Measurements from ENCODE around the gene BPTF.
"Not testable (repeated sequence)": the region's sequence is repeated elsewhere in the genome, so short reads cannot be mapped to it uniquely, and the experiment has no call there.

The BPTF gene

DNA sequence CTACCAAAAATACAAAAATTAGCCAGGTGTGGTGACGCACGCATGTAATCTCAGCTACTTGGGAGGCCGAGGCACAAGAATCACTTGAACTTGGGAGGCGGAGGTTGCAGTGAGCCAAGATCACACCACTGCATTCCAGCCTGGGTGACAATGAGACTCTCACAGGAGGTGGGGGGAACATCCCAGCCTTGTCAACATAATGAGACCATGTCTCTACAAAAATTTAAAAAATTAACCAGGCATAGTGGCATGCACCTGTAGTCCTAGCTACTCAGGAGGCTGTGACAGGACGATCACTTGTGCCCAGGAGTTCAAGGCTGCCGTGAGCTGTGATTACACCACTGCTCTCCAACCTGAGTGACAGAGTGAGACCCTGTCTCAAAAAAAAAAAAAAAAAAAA, 151.0 kb downstream of the BPTF start:
- not testable (repeated sequence) for DNase-seq

DNA sequence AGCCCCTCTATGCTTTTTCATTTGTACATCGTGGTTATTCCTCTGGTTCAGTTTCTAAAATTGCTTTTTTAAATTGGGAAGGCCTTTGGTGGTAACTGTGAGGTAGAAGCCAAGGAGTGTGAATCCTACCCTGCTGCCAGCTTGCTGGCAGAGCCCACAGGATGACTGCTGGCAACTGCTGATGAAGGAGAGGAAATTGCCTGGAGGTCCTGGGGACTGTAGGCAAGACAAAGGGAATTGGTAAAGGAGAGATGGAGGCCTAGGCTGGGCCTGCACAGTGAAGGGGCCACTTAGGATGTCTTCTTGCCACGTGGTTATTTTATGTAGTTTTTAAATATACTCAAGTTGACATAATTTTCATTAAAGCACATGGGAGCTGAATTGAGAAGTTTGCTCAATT, 155.2 kb downstream of the BPTF start:
- no peak for DNase-seq

DNA sequence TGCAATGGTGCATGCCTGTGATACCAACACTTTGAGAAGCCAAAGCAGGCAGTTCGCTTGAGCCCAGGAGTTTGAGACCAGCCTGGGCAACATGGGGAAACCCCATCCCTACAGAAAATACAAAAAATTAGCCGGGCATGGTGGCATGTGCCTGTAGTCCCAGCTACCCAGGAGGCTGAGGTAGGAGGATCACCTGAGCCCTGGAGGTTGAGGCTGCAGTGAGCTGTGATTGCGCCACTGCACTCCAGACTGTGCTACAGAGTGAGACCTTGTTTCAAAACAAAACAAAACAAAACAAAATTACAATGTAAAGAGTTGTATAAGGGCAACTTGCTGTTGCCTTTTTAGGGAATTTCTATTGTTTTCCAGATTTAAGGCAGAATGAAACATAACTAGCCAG, 155.6 kb downstream of the BPTF start:
- not testable (repeated sequence) for DNase-seq

DNA sequence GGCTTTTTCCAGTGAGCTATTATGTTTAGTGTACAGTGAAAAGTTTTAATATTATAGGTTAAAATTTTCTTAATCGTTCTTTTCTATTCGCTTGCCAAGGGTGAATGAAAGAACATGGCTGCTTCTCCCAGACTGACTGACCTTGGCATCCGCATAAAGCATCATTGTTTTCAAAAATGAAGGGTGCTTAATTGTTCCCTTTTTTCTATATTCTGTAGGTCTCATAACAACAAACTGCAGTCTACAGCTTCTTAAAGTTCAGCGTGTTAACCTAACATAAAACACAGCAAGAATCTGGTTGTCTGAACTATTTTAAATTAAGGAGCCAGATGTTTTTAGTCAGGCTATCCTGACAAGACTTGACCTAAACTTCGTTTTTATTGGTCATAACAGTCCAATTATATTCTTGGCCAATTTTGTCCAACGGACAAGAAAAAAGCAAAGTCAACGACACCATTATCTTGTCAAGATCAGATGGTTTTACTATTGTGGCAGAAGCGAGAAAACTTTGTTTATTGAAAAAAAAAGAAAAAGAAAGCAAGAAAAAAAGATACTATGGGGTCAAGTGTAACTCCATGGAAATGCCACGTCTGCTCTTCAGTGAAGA, 156.8 kb downstream of the BPTF start:
- DNase-seq: no peak

DNA sequence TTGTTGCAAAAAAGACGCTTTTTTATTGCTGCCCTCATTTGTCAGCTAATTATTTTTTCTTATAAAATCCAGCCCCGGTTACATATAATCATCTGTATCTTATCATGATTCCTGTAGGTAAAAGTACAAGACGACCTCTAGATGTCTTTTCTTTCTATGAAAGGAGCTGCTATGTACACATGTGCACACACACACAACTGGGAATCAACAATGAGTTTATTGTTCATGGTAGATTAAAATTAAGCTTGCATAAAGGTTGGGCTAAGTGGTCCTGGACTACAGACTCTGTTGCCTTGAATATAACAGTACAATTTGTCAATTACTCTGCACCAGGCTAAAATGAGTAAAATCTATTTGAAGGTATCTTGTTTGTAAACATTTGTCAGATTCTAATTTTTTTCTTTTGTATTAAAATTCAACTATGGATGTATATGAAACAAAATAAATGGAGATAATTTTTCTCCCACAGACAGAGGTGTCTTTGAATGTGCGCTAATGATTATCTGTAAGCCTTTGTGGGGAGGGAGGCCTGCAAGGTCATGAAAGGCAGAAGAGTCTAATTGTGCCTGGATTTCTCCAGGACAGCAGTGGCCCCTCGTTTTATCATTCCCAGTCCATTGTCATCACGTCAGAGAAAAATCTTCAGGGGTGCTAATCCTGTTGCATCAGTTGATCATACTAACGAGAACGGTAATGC, 157.5 kb downstream of the BPTF start:
- no peak for DNase-seq

GRCh38 chr17:67983383-67983688, 158.0 kb downstream of the BPTF start:
- DNase-seq: no peak

DNA sequence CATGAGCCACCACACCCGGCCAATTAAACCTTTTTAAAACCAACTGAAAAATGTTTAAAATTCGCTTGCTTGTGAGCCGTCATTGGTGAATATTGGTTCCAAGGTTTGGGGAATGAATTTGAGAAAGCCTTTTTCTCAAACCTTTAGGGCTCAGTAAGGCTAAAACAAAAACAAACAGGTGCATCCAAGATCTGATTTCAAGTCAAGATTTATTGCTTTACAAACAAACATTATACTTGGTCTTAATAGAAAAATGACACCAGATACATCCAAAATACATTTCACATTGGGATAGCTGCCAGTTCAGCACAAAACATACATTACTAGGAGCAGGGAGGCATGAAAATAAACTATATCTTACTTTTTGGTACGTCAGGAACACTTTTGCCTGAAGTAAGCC, 165.6 kb downstream of the BPTF start:
- DNase-seq: no peak

DNA sequence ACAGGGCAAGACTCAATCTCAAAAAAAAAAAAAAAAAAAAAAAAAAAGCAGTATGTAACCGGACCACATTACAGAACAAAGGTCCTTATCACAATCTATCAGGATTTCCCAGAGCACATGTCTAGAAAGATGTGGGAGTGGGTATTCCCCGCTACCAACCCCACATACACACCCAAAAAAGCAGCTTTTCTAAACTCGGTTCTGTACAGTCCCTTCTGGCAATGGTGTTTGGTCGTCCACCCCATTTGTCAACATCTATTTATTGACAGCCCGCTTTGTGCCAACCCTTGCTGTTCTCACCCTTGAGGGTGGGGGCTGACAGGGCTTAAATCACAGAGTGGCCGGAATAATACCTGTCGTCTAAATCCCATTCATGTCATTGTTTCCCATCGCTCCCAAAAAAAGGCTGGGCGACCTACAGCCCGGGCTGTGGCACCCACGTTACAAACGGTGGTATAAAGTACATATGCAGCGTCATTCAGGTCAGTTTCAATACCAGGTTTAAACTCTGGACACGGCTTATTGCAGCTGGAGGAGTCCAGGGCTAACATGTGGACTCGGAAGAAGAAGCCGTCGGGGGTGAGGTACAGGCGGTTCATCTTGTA, 167.3 kb downstream of the BPTF start:
- DNase-seq: peak; percentile 26

- peak; percentile 79 for DNase-seq
These were observed 168.1 kb downstream of the BPTF start for GRCh38 chr17:67993153-67993997.

DNA sequence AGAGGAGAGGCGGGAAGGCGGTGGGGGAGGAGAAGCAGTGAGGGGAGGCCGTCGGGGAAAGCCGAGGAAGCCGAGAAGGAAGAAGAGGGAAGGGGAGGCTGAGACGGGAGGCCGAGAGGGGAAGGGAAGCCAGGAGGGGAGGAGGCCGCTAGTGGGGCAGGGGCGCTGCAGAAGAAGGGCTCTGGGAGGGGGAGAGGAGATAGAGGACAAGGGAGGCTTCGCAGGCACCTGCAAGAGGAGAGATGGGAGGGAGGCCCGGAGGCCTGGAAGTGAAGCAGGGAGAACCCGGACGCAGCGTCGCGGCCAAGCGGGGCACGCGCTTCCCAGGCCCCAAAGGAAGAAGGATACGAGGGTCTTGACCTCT, 168.7 kb downstream of the BPTF start:
- DNase-seq: no peak

GRCh38 chr17:67994817-67995569, 169.7 kb downstream of the BPTF start:
- no peak for DNase-seq

- no peak for DNase-seq
These were observed 170.4 kb downstream of the BPTF start for GRCh38 chr17:67995570-67996263.

- not testable (repeated sequence) for DNase-seq
These were observed 171.2 kb downstream of the BPTF start, which contains the start of gene C17orf58 for GRCh38 chr17:67996301-67997171. Gene C17orf58 (minus strand): TSS chr17:67996469. CDS start chr17:67996198, 271 bp downstream.

GRCh38 chr17:67998466-67998865, 173.2 kb downstream of the BPTF start:
- DNase-seq: no peak

DNA sequence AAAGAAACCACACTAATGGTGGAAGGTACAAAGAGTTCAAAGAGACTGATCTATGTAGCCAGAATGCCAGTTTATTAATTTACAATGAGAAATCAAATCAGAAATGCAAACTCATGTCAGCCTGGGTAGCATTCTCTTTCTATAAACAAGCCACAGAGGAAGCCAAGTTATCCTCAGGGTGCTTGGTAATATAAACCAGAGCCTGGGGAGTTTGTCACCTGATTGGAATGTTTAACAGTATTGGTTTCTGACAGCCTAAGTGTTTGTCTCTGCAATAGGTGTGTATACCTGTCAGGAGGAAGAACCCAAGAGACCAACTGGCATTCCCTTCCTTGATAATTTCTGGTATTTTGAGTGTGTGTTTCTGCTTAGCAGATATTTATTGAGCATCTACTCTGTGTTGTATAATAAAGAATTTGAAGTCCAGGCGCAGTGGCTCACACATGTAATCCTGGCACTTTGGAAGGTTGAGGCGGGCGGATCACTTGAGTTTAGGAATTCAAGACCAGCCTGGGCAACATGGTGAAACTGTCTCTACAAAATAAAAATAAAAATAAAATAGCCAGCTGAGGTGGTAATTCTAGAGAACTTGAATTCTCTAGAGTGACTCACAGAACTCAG, 174.1 kb downstream of the BPTF start:
- DNase-seq: no peak

DNA sequence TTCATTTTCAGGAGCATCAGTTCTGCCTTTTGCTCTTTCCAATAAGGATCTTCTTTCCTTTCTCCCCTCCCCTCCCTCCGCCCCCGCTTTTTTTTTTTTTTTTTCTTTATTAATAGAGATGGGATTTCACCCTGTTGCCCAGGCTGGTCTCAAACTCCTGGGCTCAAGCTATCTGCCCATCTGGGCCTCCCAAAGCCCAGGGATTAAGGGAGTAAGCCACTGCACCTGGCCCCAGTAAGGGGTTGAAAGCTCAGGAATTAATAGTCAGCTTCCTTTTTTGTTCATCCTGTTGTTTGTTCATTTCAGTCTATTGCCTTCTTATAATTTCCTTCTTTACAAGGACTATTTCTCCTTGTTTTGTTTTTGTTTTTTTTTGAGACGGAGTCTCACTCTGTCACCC, 178.9 kb downstream of the BPTF start:
- no peak for DNase-seq

DNA sequence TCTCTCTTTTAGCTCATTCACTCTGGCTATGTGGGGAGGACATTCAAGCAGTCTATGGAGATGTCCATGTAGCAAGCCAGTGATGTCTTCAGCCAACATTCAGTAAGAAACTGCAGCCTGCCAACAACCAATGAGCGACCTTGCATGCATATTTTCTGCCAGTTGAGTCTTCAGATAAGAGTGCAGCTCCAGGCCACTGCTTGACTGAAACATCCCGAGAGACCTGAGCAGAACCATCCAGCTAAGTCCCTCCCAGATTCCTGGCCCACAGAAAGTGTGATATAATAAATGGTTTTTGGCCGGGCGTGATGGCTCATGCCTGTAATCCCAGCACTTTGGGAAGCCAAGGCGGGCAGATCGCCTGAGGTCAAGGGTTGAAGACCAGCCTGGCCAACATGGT, 181.5 kb downstream of the BPTF start:
- DNase-seq: no peak

GRCh38 chr17:68011199-68011665, 185.9 kb downstream of the BPTF start:
- peak; percentile 62 for DNase-seq

DNA sequence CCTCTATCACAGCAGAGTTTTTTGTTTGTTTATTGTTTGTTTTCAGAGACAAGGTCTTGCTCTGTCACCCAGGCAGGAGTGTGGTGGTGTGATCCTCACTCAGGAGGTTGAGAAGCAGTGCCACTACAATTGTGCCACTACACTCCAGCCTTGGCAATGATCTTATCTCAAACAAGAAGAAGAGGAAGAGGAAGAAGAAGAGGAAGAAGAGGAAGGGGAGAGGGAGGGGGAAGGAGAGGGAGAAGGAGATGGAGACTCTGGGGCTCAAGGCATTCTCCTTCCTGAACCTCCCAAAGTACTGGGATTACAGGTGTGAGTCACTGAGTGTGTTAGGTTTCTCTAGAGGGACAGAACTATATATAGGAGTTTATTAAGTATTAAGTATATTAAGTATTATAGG, 188.1 kb downstream of the BPTF start:
- no peak for DNase-seq

GRCh38 chr17:68015081-68015723, 189.9 kb downstream of the BPTF start:
- no peak for DNase-seq
